Measurements from ENCODE around the gene MAGIX.
A peak's percentile ranks its signal among the peaks of the same experiment; 100 is the strongest.

Gene MAGIX

GRCh38 chrX:49184294-49185281, 22.0 kb downstream of the MAGIX start:
- no peak for DNase-seq (ENCODE audit: low read depth)

- peak; percentile 65 for DNase-seq (ENCODE audit: low read depth)
Observed at GRCh38 chrX:49186125-49187027, 23.8 kb downstream of the MAGIX start, which contains the start of gene PRICKLE3. PRICKLE3 (minus strand) TSS chrX:49186373; CDS start chrX:49186297, 76 bp downstream.

- DNase-seq (ENCODE audit: low read depth), result no peak
Observed at GRCh38 chrX:49187028-49187394, 24.5 kb downstream of the MAGIX start.

- DNase-seq (ENCODE audit: low read depth), result no peak
Observed at GRCh38 chrX:49187526-49187925, 25.0 kb downstream of the MAGIX start.

GRCh38 chrX:49188468-49189076, 26.0 kb downstream of the MAGIX start:
- no peak for DNase-seq (ENCODE audit: low read depth)

GRCh38 chrX:49189606-49190005, 27.0 kb downstream of the MAGIX start:
- DNase-seq (ENCODE audit: low read depth), result no peak

GRCh38 chrX:49190821-49191573, 28.4 kb downstream of the MAGIX start:
- DNase-seq (ENCODE audit: low read depth), result peak; percentile 73

GRCh38 chrX:49191574-49192011, 29.0 kb downstream of the MAGIX start:
- no peak for DNase-seq (ENCODE audit: low read depth)

- DNase-seq (ENCODE audit: low read depth), result no peak
Observed at GRCh38 chrX:49192722-49193328, 30.3 kb downstream of the MAGIX start.

- DNase-seq (ENCODE audit: low read depth), result no peak
Observed at GRCh38 chrX:49193542-49193964, 31.0 kb downstream of the MAGIX start.

GRCh38 chrX:49197543-49198087, 35.1 kb downstream of the MAGIX start:
- no peak for DNase-seq (ENCODE audit: low read depth)

- no peak for DNase-seq (ENCODE audit: low read depth)
Observed at GRCh38 chrX:49198540-49199314, 36.2 kb downstream of the MAGIX start.

- no peak for DNase-seq (ENCODE audit: low read depth)
Observed at GRCh38 chrX:49199315-49199595, 36.7 kb downstream of the MAGIX start.

- DNase-seq (ENCODE audit: low read depth), result peak; percentile 81
Observed at GRCh38 chrX:49199906-49200771, 37.6 kb downstream of the MAGIX start, which contains the start of gene SYP. SYP (minus strand) TSS chrX:49200193; CDS start chrX:49200186, 7 bp downstream.

GRCh38 chrX:49202022-49202421, 39.5 kb downstream of the MAGIX start:
- DNase-seq (ENCODE audit: low read depth), result no peak

GRCh38 chrX:49203536-49203935, 41.0 kb downstream of the MAGIX start:
- DNase-seq (ENCODE audit: low read depth), result no peak

GRCh38 chrX:49204017-49204416, 41.5 kb downstream of the MAGIX start:
- no peak for DNase-seq (ENCODE audit: low read depth)

- DNase-seq (ENCODE audit: low read depth), result no peak
Observed at GRCh38 chrX:49204709-49205108, 42.2 kb downstream of the MAGIX start.

- no peak for DNase-seq (ENCODE audit: low read depth)
Observed at GRCh38 chrX:49205443-49205842, 42.9 kb downstream of the MAGIX start.
